Fibroblast of lung (primary cell): ENCODE results near the gene PKD1L1. TPM values are rescaled to one million over a fixed set of nuclear protein-coding genes. Genes with fewer than 3 reads are reported as not detected.

Experiments
- DNase-seq, 2 donors: peaks; one replicate each; pipeline versions ENCODE4 v3.0.0 to v3.0.0-alpha.2; 2010; ENCODE audit warnings: low read depth in 2 of 2
- H2AFZ ChIP-seq: 2 replicates; pipeline ENCODE4 v1.5.1; 2012; ENCODE audit warnings: low read length, control low read depth, inconsistent platforms
- H3K27ac ChIP-seq: 2 replicates; pipeline ENCODE4 v1.5.1; 2011; ENCODE audit warnings: low read length, control low read depth; ENCODE audit not compliant: insufficient read depth
- H3K27me3 ChIP-seq: 2 replicates; pipeline ENCODE4 v1.5.1; 2011; ENCODE audit warnings: mild to moderate bottlenecking, low read length; ENCODE audit not compliant: control insufficient read depth, insufficient read depth
- H3K36me3 ChIP-seq: 2 replicates; pipeline ENCODE4 v1.5.1; 2011; ENCODE audit warnings: low read length; ENCODE audit not compliant: control insufficient read depth, insufficient read depth
- H3K4me1 ChIP-seq: 2 replicates; pipeline ENCODE4 v1.5.1; 2011; ENCODE audit warnings: low read length; ENCODE audit not compliant: control insufficient read depth, insufficient read depth; ENCODE audit errors: extremely low read depth
- H3K4me2 ChIP-seq: 2 replicates; pipeline ENCODE4 v1.5.1; 2011; ENCODE audit warnings: low read length, control low read depth; ENCODE audit not compliant: insufficient read depth; ENCODE audit errors: extremely low read depth
- H3K4me3 ChIP-seq, 4 experiments: fragments of 200-600 bp in 1 of 4; sonication (generic) in 1 of 4; replicated peaks in 1 of 4; 2 replicates each; pipeline ENCODE4 v1.5.1; 2011 to 2016; ENCODE audit warnings: low read length in 4 of 4, low read depth in 3 of 4, mild to moderate bottlenecking in 3 of 4, control low read depth in 2 of 4, inconsistent platforms in 1 of 4, mixed read lengths in 1 of 4; ENCODE audit not compliant: insufficient read depth in 1 of 4; ENCODE audit errors: control extremely low read depth in 1 of 4
- H3K79me2 ChIP-seq: 2 replicates; pipeline ENCODE4 v1.5.1; 2012; ENCODE audit warnings: mild to moderate bottlenecking, low read length, inconsistent platforms; ENCODE audit not compliant: control insufficient read depth, insufficient read depth
- H3K9ac ChIP-seq: 2 replicates; pipeline ENCODE4 v1.5.1; 2011; ENCODE audit warnings: mild to moderate bottlenecking, low read length, control low read depth; ENCODE audit not compliant: insufficient read depth
- H3K9me3 ChIP-seq: 2 replicates; pipeline ENCODE4 v1.5.1; 2012; ENCODE audit warnings: low read depth, low read length; ENCODE audit not compliant: control insufficient read depth, insufficient read depth
- H4K20me1 ChIP-seq: 2 replicates; pipeline ENCODE4 v1.5.1; 2011; ENCODE audit warnings: low read length; ENCODE audit not compliant: control insufficient read depth, insufficient read depth; ENCODE audit errors: extremely low read depth
- EZH2 ChIP-seq: IDR thresholded peaks from 2 replicates; pipeline ENCODE4 v1.5.1; 2012; ENCODE audit warnings: low read length, control low read depth, mild to moderate bottlenecking; ENCODE audit errors: missing control alignments
- polyA plus RNA-seq, 2 donors: library from polyadenylated mRNA; depleted of rRNA in 1 of 2; stranded (reverse) in 1 of 2; unstranded in 1 of 2; fragments of >200 nt; gene quantifications; 2 replicates each; pipeline ENCODE4 v1.2.1, GENCODE V29; 2011 to 2012; ENCODE audit warnings: missing spikeins in 1 of 2
- total RNA-seq: library from RNA; depleted of rRNA; stranded (reverse); fragments of >200 nt; gene quantifications from 2 replicates; pipeline ENCODE4 v1.2.1, GENCODE V29; 2014
- TF ChIP-seq, protein P1 (sequence below), 2 donors: IDR thresholded peaks in 1 of 2; conservative IDR thresholded peaks in 1 of 2; 1 replicate in 1 of 2; 2 replicates in 1 of 2; pipeline ENCODE4 v1.5.1; 2011 to 2012; ENCODE audit warnings: low read length in 2 of 2, control low read depth in 1 of 2, inconsistent platforms in 1 of 2, low read depth in 1 of 2, mild to moderate bottlenecking in 1 of 2

The PKD1L1 gene
- total and polyA plus RNA-seq, 2 donors (not counting 1 experiment from before 2014, with no cell fraction given): under 0.01 to 0.12 TPM

DNA sequence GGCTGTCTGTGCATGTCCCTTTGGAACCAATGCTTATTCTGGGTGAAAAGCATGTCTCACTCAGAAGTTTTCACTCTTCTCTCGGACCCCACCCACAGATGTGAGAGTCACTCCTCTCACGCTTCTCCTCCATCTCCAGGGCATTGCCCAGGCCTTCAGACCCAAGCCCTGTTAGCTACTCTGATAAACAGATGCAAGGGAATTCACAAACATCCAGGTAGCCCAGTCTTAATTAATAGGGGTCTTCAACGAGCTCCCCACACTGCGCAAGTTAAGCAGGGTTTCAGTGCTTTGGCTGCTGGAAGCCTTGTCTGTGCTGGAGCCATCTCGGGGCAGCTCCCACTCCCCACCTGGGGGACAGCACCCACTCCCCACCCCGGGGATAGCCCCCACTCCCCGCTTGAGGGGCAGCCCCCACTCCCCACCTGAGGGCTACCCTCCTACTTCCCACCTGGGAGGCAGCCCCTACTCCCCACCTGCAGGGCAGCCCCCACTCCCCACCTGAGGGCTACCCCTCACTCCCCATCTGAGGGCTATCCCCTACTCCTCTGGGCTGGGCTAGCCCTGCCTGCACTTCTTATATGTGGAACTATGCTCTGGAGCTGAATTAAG, 8.7 kb downstream of the PKD1L1 start:
- DNase-seq: no peak
- H2AFZ ChIP-seq: no peak overlapping the region
- H3K36me3 ChIP-seq: no peaks in the 10 kb centered on the region
- peaks cover 20% of the 10 kb centered on the region for H3K4me1 ChIP-seq
- H3K79me2 ChIP-seq: no peaks in the 10 kb centered on the region
- no peaks in the 10 kb centered on the region for H4K20me1 ChIP-seq
- H3K9me3 ChIP-seq: no peaks in the 10 kb centered on the region
- TF ChIP-seq EZH2: no peak
- TF ChIP-seq, protein P1, sequence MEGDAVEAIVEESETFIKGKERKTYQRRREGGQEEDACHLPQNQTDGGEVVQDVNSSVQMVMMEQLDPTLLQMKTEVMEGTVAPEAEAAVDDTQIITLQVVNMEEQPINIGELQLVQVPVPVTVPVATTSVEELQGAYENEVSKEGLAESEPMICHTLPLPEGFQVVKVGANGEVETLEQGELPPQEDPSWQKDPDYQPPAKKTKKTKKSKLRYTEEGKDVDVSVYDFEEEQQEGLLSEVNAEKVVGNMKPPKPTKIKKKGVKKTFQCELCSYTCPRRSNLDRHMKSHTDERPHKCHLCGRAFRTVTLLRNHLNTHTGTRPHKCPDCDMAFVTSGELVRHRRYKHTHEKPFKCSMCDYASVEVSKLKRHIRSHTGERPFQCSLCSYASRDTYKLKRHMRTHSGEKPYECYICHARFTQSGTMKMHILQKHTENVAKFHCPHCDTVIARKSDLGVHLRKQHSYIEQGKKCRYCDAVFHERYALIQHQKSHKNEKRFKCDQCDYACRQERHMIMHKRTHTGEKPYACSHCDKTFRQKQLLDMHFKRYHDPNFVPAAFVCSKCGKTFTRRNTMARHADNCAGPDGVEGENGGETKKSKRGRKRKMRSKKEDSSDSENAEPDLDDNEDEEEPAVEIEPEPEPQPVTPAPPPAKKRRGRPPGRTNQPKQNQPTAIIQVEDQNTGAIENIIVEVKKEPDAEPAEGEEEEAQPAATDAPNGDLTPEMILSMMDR (conservative IDR thresholded peaks at IDR 0.05 in 1 of 2, IDR thresholded peaks at IDR 0.05 in 1 of 2; ENCODE audit: low read depth in 1 of 2, low read length in 2 of 2): no peak
- H3K9ac ChIP-seq: no peak overlapping the region
- no peak overlapping the region for H3K4me3 ChIP-seq
- H3K27me3 ChIP-seq: no peaks in the 10 kb centered on the region
- peak overlapping the region; percentile 79 for H3K27ac ChIP-seq
- no peak overlapping the region for H3K4me2 ChIP-seq

DNA sequence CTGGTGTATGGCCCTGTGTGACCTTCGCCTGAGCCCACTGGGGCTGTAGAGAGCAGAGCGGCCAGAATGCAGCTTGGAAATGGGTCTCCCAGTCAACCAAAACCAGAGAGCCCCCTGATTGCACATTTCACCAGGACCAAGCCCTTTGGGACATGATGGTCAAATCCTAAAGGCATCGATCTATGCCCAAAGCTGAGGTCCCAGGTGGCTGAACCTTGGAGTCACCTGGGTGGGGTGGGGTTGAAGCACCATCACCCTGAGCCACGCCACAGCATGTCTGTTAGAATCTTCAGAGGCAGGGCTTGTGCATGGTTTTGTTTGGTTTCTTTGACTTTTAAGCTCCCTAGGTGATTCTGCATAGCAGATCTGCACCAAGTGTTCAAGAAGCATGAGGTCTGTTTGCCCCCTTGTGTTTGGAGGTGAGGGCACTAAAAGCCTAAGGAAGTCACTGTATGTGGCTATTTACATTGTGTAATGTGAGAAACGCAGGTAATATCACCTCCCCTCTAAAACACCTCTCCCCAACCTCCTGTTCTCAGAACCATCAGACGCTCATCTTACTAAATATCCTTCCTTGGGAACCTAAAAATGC, 9.6 kb downstream of the PKD1L1 start:
- Histone ChIP-seq H3K9me3 (no peaks in the 10 kb centered on the region), H3K4me2 (no peak overlapping the region), H2AFZ (no peak overlapping the region), H3K4me3 (no peak overlapping the region), H3K4me1 (peaks cover 18% of the 10 kb centered on the region), H4K20me1 (no peaks in the 10 kb centered on the region), H3K36me3 (no peaks in the 10 kb centered on the region), H3K79me2 (no peaks in the 10 kb centered on the region), H3K27ac (no peak overlapping the region), H3K9ac (no peak overlapping the region), H3K27me3 (no peaks in the 10 kb centered on the region)
- peak in 1 of 2 donors; percentile 15 for DNase-seq
- no peak for TF ChIP-seq EZH2
- TF ChIP-seq, protein P1 (conservative IDR thresholded peaks at IDR 0.05 in 1 of 2, IDR thresholded peaks at IDR 0.05 in 1 of 2; ENCODE audit: low read depth in 1 of 2, low read length in 2 of 2): no peak

DNA sequence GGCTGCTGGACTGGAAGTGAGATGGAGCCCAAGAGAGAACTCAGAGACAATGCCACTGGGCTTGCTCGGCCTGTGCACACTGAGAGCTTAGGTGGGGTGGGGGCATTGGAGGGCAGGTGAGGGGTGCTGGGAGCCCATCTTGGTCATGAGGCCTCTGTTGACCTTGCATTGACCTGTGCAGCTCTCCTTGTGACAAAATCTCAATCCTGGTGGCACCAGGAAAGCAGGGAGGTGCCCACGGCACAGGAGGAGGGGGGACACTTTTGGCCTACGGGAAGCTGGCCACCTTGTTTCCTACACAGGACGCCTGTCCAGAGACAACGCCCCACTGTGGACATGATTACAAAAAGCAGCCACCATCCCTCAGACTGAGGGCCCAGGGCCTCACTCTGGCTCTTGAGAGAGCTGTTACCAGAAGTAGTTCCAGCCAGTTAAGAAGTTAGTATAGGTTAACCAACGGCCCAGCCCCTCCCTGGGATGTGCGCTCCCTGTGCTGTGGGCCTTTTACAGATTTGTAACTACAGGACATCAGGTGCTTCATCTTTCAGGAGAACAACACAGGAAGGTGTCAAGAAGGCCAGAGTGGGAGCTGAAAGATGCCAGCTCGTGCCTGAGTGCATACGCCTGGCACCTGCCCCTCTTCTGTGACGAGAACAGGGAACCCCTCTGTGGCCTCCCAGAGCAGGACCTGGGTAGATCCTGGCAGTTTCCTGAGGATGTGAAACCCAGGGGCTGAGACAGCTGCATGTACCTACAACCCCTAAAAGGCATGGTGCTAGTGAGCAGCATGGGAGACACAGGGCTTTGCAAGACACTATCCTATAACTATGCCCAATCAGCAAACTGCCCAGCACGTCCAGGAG, 10.3 kb downstream of the PKD1L1 start:
- H3K4me2 ChIP-seq: no peak overlapping the region
- H3K4me1 ChIP-seq: peaks cover 17% of the 10 kb centered on the region
- TF ChIP-seq, protein P1 (conservative IDR thresholded peaks at IDR 0.05 in 1 of 2, IDR thresholded peaks at IDR 0.05 in 1 of 2; ENCODE audit: low read depth in 1 of 2, low read length in 2 of 2): no peak
- no peak for TF ChIP-seq EZH2
- no peak overlapping the region for H3K4me3 ChIP-seq
- H3K9me3 ChIP-seq: no peaks in the 10 kb centered on the region
- no peak for DNase-seq
- no peaks in the 10 kb centered on the region for H3K27me3 ChIP-seq
- no peak overlapping the region for H2AFZ ChIP-seq
- H3K27ac ChIP-seq: no peak overlapping the region
- no peaks in the 10 kb centered on the region for H4K20me1 ChIP-seq
- no peaks in the 10 kb centered on the region for H3K36me3 ChIP-seq
- no peaks in the 10 kb centered on the region for H3K79me2 ChIP-seq
- no peak overlapping the region for H3K9ac ChIP-seq
